Measurements from ENCODE around the gene SCGB1C2.
A peak's percentile ranks its signal among the peaks of the same experiment; 100 is the strongest.
"Not testable (repeated sequence)": the region's sequence is repeated elsewhere in the genome, so short reads cannot be mapped to it uniquely, and the experiment has no call there.

Gene SCGB1C2

GRCh38 chr17:137166-137807 lies at the start of gene SCGB1C2:
SCGB1C2 (plus strand) TSS chr17:137569; CDS start chr17:137591, 22 bp downstream.
- DNase-seq (ENCODE audit: low read depth), result not testable (repeated sequence)

GRCh38 chr17:113111-113510 lies 24.3 kb upstream of the SCGB1C2 start:
- not testable (repeated sequence) for DNase-seq (ENCODE audit: low read depth)

GRCh38 chr17:118339-118917 lies 18.9 kb upstream of the SCGB1C2 start:
- DNase-seq (ENCODE audit: low read depth), result not testable (repeated sequence)

- DNase-seq (ENCODE audit: low read depth), result not testable (repeated sequence)
Observed at GRCh38 chr17:133932-134331, 3.4 kb upstream of the SCGB1C2 start.

- DNase-seq (ENCODE audit: low read depth), result not testable (repeated sequence)
Observed at GRCh38 chr17:134332-134785, 3.0 kb upstream of the SCGB1C2 start.

GRCh38 chr17:135022-135421 lies 2.3 kb upstream of the SCGB1C2 start:
- not testable (repeated sequence) for DNase-seq (ENCODE audit: low read depth)

GRCh38 chr17:135895-136294 lies 1.5 kb upstream of the SCGB1C2 start:
- DNase-seq (ENCODE audit: low read depth), result not testable (repeated sequence)

GRCh38 chr17:136531-136930 lies 838 bp upstream of the SCGB1C2 start:
- not testable (repeated sequence) for DNase-seq (ENCODE audit: low read depth)

- not testable (repeated sequence) for DNase-seq (ENCODE audit: low read depth)
Observed at GRCh38 chr17:139401-140205, 2.2 kb downstream of the SCGB1C2 start.

- no peak for DNase-seq (ENCODE audit: low read depth)
Observed at GRCh38 chr17:142102-142661, 4.8 kb downstream of the SCGB1C2 start.

GRCh38 chr17:142876-143784 lies 5.8 kb downstream of the SCGB1C2 start:
- no peak for DNase-seq (ENCODE audit: low read depth)

- DNase-seq (ENCODE audit: low read depth), result peak; percentile 21
Observed at GRCh38 chr17:143785-144281, 6.5 kb downstream of the SCGB1C2 start.

- DNase-seq (ENCODE audit: low read depth), result no peak
Observed at GRCh38 chr17:144936-145670, 7.7 kb downstream of the SCGB1C2 start.

GRCh38 chr17:145671-146541 lies 8.5 kb downstream of the SCGB1C2 start:
- DNase-seq (ENCODE audit: low read depth), result no peak

- DNase-seq (ENCODE audit: low read depth), result no peak
Observed at GRCh38 chr17:146546-146945, 9.2 kb downstream of the SCGB1C2 start.

GRCh38 chr17:146983-147761 lies 9.8 kb downstream of the SCGB1C2 start:
- no peak for DNase-seq (ENCODE audit: low read depth)

- DNase-seq (ENCODE audit: low read depth), result no peak
Observed at GRCh38 chr17:147796-148740, 10.7 kb downstream of the SCGB1C2 start.

GRCh38 chr17:148757-149156 lies 11.4 kb downstream of the SCGB1C2 start:
- no peak for DNase-seq (ENCODE audit: low read depth)

All from fibroblast of the conjunctiva (primary cell).